Measurements from ENCODE around the gene KPNA4.

Gene KPNA4

GRCh38 chr3:160501325-160501724, 64.0 kb downstream of the KPNA4 start:
- FAIRE-seq = peak; percentile 44
- no peak for DNase-seq (ENCODE audit: insufficient read length, low spot score)

- FAIRE-seq (no peak), DNase-seq (ENCODE audit: insufficient read length, low spot score) (no peak)
These were observed 67.2 kb downstream of the KPNA4 start for GRCh38 chr3:160498202-160498601.

- no peak for FAIRE-seq
- no peak for DNase-seq (ENCODE audit: insufficient read length, low spot score)
These were observed 75.2 kb downstream of the KPNA4 start for GRCh38 chr3:160490166-160490565.

GRCh38 chr3:160486459-160486869, 78.9 kb downstream of the KPNA4 start:
- DNase-seq (ENCODE audit: insufficient read length, low spot score) = no peak

GRCh38 chr3:160482796-160483195, 82.6 kb downstream of the KPNA4 start:
- no peak for FAIRE-seq
- DNase-seq (ENCODE audit: insufficient read length, low spot score) = no peak

More at GRCh38 chr3:160486459-160486869, 78.9 kb downstream of the KPNA4 start:
- peak; percentile 77 for FAIRE-seq

GRCh38 chr3:160481856-160482255, 83.5 kb downstream of the KPNA4 start:
- FAIRE-seq = no peak

GRCh38 chr3:160480931-160481330, 84.4 kb downstream of the KPNA4 start:
- DNase-seq (ENCODE audit: insufficient read length, low spot score) (no peak), FAIRE-seq (no peak)

More at GRCh38 chr3:160481856-160482255, 83.5 kb downstream of the KPNA4 start:
- DNase-seq (ENCODE audit: insufficient read length, low spot score) = no peak

- no peak for DNase-seq (ENCODE audit: insufficient read length, low spot score)
- FAIRE-seq = no peak
These were observed 86.0 kb downstream of the KPNA4 start for GRCh38 chr3:160479376-160479775.

- DNase-seq (ENCODE audit: insufficient read length, low spot score) = no peak
- no peak for FAIRE-seq
These were observed 87.0 kb downstream of the KPNA4 start for GRCh38 chr3:160478338-160478737.

GRCh38 chr3:160477750-160478149, 87.6 kb downstream of the KPNA4 start:
- DNase-seq (ENCODE audit: insufficient read length, low spot score) (no peak), FAIRE-seq (no peak)

GRCh38 chr3:160475884-160476283, 89.5 kb downstream of the KPNA4 start:
- FAIRE-seq (no peak), DNase-seq (ENCODE audit: insufficient read length, low spot score) (no peak)

- no peak for FAIRE-seq
These were observed 90.2 kb downstream of the KPNA4 start for GRCh38 chr3:160475153-160475552.

GRCh38 chr3:160474416-160474838, 90.9 kb downstream of the KPNA4 start:
- FAIRE-seq (no peak), DNase-seq (ENCODE audit: insufficient read length, low spot score) (no peak)

More at GRCh38 chr3:160475153-160475552, 90.2 kb downstream of the KPNA4 start:
- no peak for DNase-seq (ENCODE audit: insufficient read length, low spot score)

- no peak for FAIRE-seq
- no peak for DNase-seq (ENCODE audit: insufficient read length, low spot score)
These were observed 91.4 kb downstream of the KPNA4 start for GRCh38 chr3:160473978-160474377.

- DNase-seq (ENCODE audit: insufficient read length, low spot score) (no peak), FAIRE-seq (no peak)
These were observed 92.2 kb downstream of the KPNA4 start for GRCh38 chr3:160473221-160473620.

GRCh38 chr3:160472344-160472743, 93.0 kb downstream of the KPNA4 start:
- FAIRE-seq (no peak), DNase-seq (ENCODE audit: insufficient read length, low spot score) (no peak)

- FAIRE-seq = no peak
- DNase-seq (ENCODE audit: insufficient read length, low spot score) = no peak
These were observed 93.5 kb downstream of the KPNA4 start for GRCh38 chr3:160471892-160472291.

- no peak for DNase-seq (ENCODE audit: insufficient read length, low spot score)
- FAIRE-seq = no peak
These were observed 95.2 kb downstream of the KPNA4 start for GRCh38 chr3:160470181-160470580.

- no peak for FAIRE-seq
These were observed 100.4 kb downstream of the KPNA4 start for GRCh38 chr3:160464971-160465370.

GRCh38 chr3:160464321-160464720, 101.0 kb downstream of the KPNA4 start:
- FAIRE-seq (no peak), DNase-seq (ENCODE audit: insufficient read length, low spot score) (no peak)

More at GRCh38 chr3:160464971-160465370, 100.4 kb downstream of the KPNA4 start:
- DNase-seq (ENCODE audit: insufficient read length, low spot score) = no peak

GRCh38 chr3:160460033-160460432, 105.3 kb downstream of the KPNA4 start:
- DNase-seq (ENCODE audit: insufficient read length, low spot score) (no peak), FAIRE-seq (no peak)

GRCh38 chr3:160459450-160459970, 105.9 kb downstream of the KPNA4 start:
- FAIRE-seq (no peak), DNase-seq (ENCODE audit: insufficient read length, low spot score) (no peak)

- DNase-seq (ENCODE audit: insufficient read length, low spot score) (no peak), FAIRE-seq (no peak)
These were observed 107.2 kb downstream of the KPNA4 start for GRCh38 chr3:160458151-160458550.
